Caco-2 (cell line): ENCODE results near the gene CBX1. TPM values are rescaled to one million over a fixed set of nuclear protein-coding genes. Genes with fewer than 3 reads are reported as not detected.

ENCODE experiments used
- BruUV-seq: library from RNA; stranded (reverse); fragments of 400-500 nt; replicated peaks from 2 replicates; lab custom pipeline; 2021; lab: Mats Ljungman, UMichigan
- CTCF ChIA-PET: fragments of 300-600 bp; sonication (Branson Sonifier 250); formaldehyde crosslinking; loops from one replicate; lab custom pipeline; 2022; ENCODE audit warnings: antibody characterized with exemption; lab: Charles Lee
- POLR2A ChIA-PET: fragments of 300-600 bp; sonication (Branson Sonifier 250); formaldehyde crosslinking; loops from one replicate; lab custom pipeline; 2022; ENCODE audit warnings: antibody characterized with exemption; lab: Charles Lee
- DNase-seq, 2 experiments: peaks; one replicate each; pipeline versions ENCODE4 v3.0.0 to v3.0.0-alpha.2; 2020 to 2022
- H3K27me3 ChIP-seq: replicated peaks from 2 replicates; pipeline ENCODE4 v1.6.0; 2011; ENCODE audit warnings: low read length; ENCODE audit not compliant: control insufficient read depth, insufficient read depth
- H3K36me3 ChIP-seq: 2 replicates; pipeline ENCODE4 v1.5.1; 2011; ENCODE audit warnings: low read length; ENCODE audit not compliant: control insufficient read depth, insufficient read depth
- H3K4me1 ChIP-seq: fragments of 250-450 bp; sonication (Bioruptor Pico); 2 replicates; pipeline ENCODE4 v1.5.1; 2020; ENCODE audit warnings: mild to moderate bottlenecking
- H3K4me3 ChIP-seq: 2 replicates; pipeline ENCODE4 v1.5.1; 2011; ENCODE audit warnings: low read depth, mild to moderate bottlenecking, control low read depth, low read length
- H3K9me3 ChIP-seq: fragments of 250-450 bp; sonication (Bioruptor Pico); 2 replicates; pipeline ENCODE4 v1.5.1; 2020; ENCODE audit warnings: mild to moderate bottlenecking, moderate library complexity
- H3K27ac Mint-ChIP-seq: one replicate; pipeline ENCODE4 v1.8.0; 2022; ENCODE audit warnings: mixed read lengths; ENCODE audit not compliant: unreplicated experiment
- H3K27me3 Mint-ChIP-seq: one replicate; pipeline ENCODE4 v1.8.0; 2022; ENCODE audit warnings: mixed read lengths; ENCODE audit not compliant: insufficient read depth, unreplicated experiment
- H3K36me3 Mint-ChIP-seq: one replicate; pipeline ENCODE4 v1.8.0; 2022; ENCODE audit warnings: mild to moderate bottlenecking, mixed read lengths; ENCODE audit not compliant: insufficient read depth, unreplicated experiment
- H3K4me1 Mint-ChIP-seq: one replicate; pipeline ENCODE4 v1.8.0; 2022; ENCODE audit warnings: low read depth, mixed read lengths; ENCODE audit not compliant: unreplicated experiment
- H3K4me3 Mint-ChIP-seq: one replicate; pipeline ENCODE4 v1.8.0; 2022; ENCODE audit warnings: mild to moderate bottlenecking, moderate library complexity, mixed read lengths; ENCODE audit not compliant: unreplicated experiment
- H3K9me3 Mint-ChIP-seq: one replicate; pipeline ENCODE4 v1.8.0; 2022; ENCODE audit warnings: mixed read lengths; ENCODE audit not compliant: unreplicated experiment
- CTCF ChIP-seq, 2 experiments: fragments of 200-600 bp in 1 of 2; IDR thresholded peaks; 1 replicate in 1 of 2; 2 replicates in 1 of 2; pipeline versions ENCODE4 v1.5.1 to v1.8.0; 2011 to 2022; ENCODE audit warnings: antibody characterized with exemption in 1 of 2, control low read depth in 1 of 2, inconsistent platforms in 1 of 2, low read depth in 1 of 2, low read length in 1 of 2, mild to moderate bottlenecking in 1 of 2, moderate library complexity in 1 of 2; ENCODE audit not compliant: insufficient read depth in 1 of 2, severe bottlenecking in 1 of 2, unreplicated experiment in 1 of 2
- intact Hi-C: fragments of 100-400 bp; cut with micrococcal nuclease; formaldehyde crosslinking; loops from one replicate; pipeline ENCODE4 v1.10.0; 2022; ENCODE audit not compliant: unreplicated experiment
- total RNA-seq: library from RNA; stranded (reverse); gene quantifications from 2 replicates; pipeline ENCODE4 v1.2.3, GENCODE V29; 2022

Gene CBX1
- total RNA-seq, 1 experiment from 2014 or later = 213 TPM

DNA sequence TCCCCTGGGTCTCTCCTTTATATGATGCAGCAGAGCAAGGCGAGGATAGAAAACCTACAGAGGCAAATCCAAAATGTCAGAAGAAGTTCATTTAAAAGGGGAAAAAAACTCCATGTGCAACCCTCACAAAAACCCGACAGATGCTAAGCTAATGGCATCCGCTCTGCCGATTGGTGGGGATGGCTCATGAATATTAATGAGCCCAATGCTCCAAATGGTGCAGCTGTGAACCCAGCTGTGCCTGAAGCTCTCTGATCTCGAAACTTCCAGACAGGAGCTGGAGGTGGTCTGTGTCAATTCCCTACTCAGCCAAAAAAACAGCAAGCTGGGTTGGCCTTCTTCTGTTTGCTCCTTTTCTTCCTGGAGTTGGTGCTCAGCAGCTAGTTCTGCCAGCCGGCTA lies 21.8 kb upstream of the CBX1 start:
- H3K27me3 ChIP-seq = no peaks in the 10 kb centered on the region
- no peak overlapping the region for H3K4me3 Mint-ChIP-seq
- no peaks in the 10 kb centered on the region for H3K9me3 ChIP-seq
- H3K27me3 Mint-ChIP-seq = no peaks in the 10 kb centered on the region
- H3K27ac Mint-ChIP-seq = no peak overlapping the region
- intact Hi-C loops = no loop called here
- peaks cover 28% of the 10 kb centered on the region for H3K36me3 Mint-ChIP-seq
- DNase-seq = no peak
- POLR2A ChIA-PET = interaction anchor here (1.4 to 1.6 kb wide), 2 partner anchors 14 to 75 kb away, joined by 6 to 11 read pairs; partner anchors contain the start of gene NFE2L1
- no peaks in the 10 kb centered on the region for H3K4me1 Mint-ChIP-seq
- peaks cover 4% of the 10 kb centered on the region for H3K36me3 ChIP-seq
- no peak for TF ChIP-seq CTCF (IDR thresholded peaks at IDR 0.05; ENCODE audit: insufficient read depth in 1 of 2, low read depth in 1 of 2, low read length in 1 of 2, severe bottlenecking in 1 of 2, unreplicated experiment in 1 of 2)
- no peaks in the 10 kb centered on the region for H3K9me3 Mint-ChIP-seq
- no peaks in the 10 kb centered on the region for H3K4me1 ChIP-seq
- CTCF ChIA-PET = interaction anchor here (0.9 to 1.2 kb wide), 2 partner anchors 10 to 96 kb away, joined by 3 to 4 read pairs; no protein-coding TSS in a partner anchor
- no TSS peak for BruUV-seq
- H3K4me3 ChIP-seq = no peak overlapping the region

- Histone ChIP-seq H3K27me3 (no peaks in the 10 kb centered on the region), H3K36me3 (peaks cover 4% of the 10 kb centered on the region), H3K9me3 (no peaks in the 10 kb centered on the region), H3K4me1 (no peaks in the 10 kb centered on the region), H3K4me3 (no peak overlapping the region)
- H3K4me1 Mint-ChIP-seq = no peaks in the 10 kb centered on the region
- ChIA-PET POLR2A (interaction anchor here (1.4 to 1.6 kb wide), 2 partner anchors 14 to 75 kb away, joined by 6 to 11 read pairs; partner anchors contain the start of gene NFE2L1), CTCF (no interaction called here)
- no peak for DNase-seq
- H3K9me3 Mint-ChIP-seq = no peaks in the 10 kb centered on the region
- peaks cover 31% of the 10 kb centered on the region for H3K36me3 Mint-ChIP-seq
- BruUV-seq = no TSS peak
- no peaks in the 10 kb centered on the region for H3K27me3 Mint-ChIP-seq
- TF ChIP-seq CTCF (IDR thresholded peaks at IDR 0.05; ENCODE audit: insufficient read depth in 1 of 2, low read depth in 1 of 2, low read length in 1 of 2, severe bottlenecking in 1 of 2, unreplicated experiment in 1 of 2) = no peak
- intact Hi-C loops = no loop called here
- no peak overlapping the region for H3K4me3 Mint-ChIP-seq
- no peak overlapping the region for H3K27ac Mint-ChIP-seq
Observed at GRCh38 chr17:48122665-48123045, 21.4 kb upstream of the CBX1 start.

GRCh38 chr17:48121923-48122664 lies 20.8 kb upstream of the CBX1 start:
- intact Hi-C loops = no loop called here
- CTCF ChIA-PET = interaction anchor here (1.0 kb wide), 1 partner anchor 97 kb away, joined by 3 read pairs; no protein-coding TSS in a partner anchor
- H3K36me3 Mint-ChIP-seq = peaks cover 37% of the 10 kb centered on the region

More at GRCh38 chr17:48121923-48122664, 20.8 kb upstream of the CBX1 start:
- Mint-ChIP-seq H3K4me3 (no peak overlapping the region), H3K9me3 (no peaks in the 10 kb centered on the region), H3K27me3 (no peaks in the 10 kb centered on the region), H3K27ac (no peak overlapping the region), H3K4me1 (no peaks in the 10 kb centered on the region)
- no peak for DNase-seq
- no peak for TF ChIP-seq CTCF (IDR thresholded peaks at IDR 0.05; ENCODE audit: insufficient read depth in 1 of 2, low read depth in 1 of 2, low read length in 1 of 2, severe bottlenecking in 1 of 2, unreplicated experiment in 1 of 2)
- Histone ChIP-seq H3K36me3 (peaks cover 4% of the 10 kb centered on the region), H3K4me1 (no peaks in the 10 kb centered on the region), H3K4me3 (no peak overlapping the region), H3K9me3 (no peaks in the 10 kb centered on the region), H3K27me3 (no peaks in the 10 kb centered on the region)
- BruUV-seq = no TSS peak
- POLR2A ChIA-PET = interaction anchor here (1.4 kb wide), 1 partner anchor 13 kb away, joined by 6 read pairs; no protein-coding TSS in a partner anchor
